Measurements from ENCODE around the gene NREP.

Gene NREP

DNA sequence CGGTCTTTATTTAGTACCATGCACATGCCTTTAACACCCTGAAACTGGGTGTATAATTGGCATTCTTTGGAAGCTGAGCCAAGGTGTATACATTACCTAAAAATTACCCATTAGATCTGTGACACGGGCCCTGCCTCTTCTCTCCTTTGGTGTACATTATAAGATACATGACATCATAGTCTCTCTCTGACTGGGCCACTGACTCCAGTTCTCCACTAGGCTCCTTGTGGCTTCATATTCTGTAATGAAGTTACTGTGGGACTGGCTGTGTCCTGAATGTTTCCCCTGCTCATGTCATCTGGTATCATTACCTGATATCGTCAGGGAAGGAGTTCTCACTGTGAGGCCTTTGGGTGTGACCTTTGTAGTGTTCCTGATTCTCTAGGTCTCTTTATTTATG is 65.5 kb downstream of the NREP start:
- DNase-seq: no peak

DNA sequence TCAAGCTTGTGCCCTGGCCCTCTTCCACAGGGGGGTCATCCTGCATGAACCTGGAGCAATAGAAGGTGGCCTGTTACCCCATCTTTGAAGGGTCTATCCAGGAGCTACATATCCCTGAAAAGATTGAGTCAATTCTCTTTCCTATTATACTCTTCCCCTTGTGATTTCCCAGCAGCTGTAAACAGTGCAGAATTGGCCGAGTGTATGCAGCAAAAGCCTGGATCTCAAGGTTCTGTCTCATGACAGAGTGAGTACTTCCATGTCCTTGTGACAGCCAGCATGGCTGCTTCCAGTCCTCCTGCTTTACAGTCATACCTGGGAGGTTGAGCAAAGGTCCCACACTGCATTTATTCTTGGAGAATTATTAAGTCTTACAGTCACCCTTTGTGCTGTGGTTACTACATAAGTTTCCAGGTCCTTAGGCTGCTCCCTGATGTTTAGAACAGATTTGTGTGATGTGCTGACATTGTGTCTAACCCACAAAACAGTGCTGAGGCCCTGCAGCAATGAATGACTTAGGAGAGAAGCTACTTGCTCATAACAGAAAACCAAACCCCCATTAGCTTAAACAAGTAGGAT is 67.5 kb downstream of the NREP start:
- no peak for DNase-seq

DNA sequence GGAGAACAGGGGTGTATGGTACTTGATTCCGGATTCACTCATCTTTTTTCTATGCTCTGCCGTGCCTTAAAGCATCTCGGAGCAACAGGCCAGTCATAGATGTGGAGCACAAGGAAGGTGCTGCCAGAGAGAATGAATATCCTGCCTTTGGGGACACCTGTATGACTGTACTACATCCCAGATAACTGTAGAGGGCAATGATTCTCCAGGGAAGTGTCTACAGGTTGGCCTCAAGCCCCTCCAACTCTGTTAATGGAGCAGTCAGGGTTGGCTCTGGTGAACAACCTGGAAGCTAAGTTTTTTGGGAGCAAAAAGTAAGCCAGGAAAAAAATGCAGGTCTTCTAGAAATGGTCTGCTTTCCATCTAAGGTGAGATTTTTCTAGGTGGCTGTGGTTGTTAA is 71.0 kb downstream of the NREP start:
- peak; percentile 24 for DNase-seq

DNA sequence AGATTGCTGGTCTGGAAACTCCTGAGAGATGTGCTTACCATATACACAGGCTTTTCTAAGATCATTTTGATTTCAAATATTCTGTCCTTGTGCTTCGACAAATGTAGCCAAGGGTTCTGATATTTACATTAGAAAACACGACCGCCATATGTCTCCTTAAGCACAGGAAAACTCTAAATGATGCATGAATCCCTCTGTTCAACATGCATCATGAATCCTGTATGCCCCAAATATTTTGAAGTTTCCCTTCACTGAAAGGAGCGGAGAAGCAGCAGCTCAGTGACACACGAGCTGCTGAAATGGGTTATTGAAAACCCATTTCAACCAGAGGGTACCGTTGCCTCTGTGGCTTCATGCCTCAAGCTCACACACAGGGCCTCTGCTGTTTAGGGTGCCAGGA is 74.4 kb downstream of the NREP start:
- no peak for DNase-seq

DNA sequence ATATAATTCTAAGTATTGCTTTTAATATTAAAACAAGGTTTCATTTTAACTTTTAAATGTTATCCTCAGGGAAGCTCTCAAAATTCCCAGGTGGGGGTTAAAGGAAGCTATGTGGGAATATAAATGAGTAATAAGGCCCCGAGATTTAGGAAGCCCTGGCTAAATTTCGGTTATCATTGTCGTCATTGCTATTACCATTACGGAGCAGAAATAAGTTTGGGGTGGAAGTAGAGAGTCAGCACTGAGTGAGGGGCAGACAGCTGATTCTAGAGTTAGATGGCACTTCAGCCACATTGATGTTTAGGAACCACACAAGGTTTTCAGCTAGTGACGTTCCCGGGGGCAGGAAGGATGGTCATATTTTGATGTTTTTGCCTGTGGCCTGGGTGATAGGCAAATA is 74.9 kb downstream of the NREP start:
- no peak for DNase-seq

DNA sequence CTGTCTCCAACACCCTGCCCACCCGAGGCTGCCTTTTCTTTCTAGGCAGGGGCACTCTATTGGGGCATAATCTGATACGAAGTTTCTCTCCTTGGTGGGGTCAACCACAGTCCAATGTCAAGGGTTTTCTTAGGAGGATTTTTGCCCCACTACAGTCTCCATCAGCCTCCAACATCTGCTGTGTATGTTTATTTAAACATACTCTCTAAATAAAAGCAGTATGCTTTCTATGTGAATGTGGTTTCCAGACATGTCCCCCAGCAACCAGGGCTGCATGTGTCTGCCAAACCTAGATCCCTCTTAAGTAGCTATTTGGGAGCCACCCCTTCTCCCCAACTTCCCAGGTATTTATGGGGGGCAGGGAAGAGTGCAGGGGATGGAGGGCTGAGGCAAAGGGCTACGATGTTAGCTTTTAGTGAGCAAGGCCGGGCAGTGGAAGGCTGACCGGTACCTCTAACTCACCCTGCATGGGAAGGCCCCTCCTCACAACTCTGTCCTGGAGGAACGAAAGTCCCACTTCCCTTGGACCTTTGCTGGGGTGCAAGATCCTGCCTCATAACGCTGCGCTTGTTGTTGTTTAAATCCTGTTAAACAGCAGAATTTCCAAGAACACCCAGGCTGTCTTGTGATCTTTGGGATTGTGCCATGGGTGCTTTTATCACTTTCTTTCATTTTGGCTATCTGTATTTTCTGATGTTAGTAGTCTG is 75.4 kb downstream of the NREP start:
- DNase-seq: no peak

DNA sequence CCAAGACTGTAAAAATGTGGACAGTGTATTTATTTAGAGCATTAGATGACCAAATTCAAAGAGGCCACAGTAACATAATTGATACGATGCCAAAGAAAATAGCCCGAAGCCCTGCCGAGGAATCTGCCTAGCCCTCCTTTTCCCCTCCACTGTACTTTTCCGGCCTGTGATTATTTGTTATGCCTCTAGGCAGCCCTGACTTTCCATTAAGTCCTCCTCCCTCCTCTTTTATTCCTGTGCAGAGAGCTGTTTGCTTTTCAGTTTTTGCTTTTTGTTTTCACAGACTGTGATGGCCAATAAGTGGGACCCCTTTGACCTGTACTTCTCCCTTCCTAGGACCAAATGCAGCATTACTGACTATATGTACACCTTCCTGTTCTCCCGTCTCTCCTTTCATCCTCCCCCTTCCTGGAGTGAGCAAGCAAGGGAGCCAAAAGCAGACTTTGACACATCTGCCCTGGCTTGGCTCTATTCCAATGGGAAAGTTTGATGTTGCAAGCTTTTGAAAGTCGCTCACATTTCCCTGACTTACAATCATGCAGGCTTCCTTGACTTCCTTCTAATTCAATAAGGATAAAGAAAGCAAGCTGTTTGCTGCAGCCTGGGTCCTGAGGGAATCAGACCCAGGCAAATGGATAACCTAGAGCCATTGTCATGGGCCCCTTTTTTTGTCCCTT is 76.1 kb downstream of the NREP start:
- no peak for DNase-seq

DNA sequence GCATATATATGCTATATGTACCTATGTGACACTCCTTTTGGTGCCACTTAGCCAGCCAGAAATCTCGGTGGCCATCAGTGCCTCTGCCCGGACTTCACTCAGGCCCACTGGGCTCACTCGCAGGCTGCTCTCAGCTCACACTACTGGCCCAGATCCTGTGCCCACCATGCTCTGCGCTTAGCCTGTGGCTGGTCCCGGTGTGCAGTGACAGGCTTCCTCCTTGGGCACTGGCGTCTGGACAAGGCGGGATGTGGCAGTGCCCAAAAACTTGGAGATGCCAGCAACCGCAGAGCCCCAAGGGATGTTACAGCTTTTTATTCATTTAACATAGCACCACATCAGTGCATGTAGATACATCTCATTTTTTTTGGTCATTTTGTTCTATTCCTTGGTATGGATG is 77.4 kb downstream of the NREP start:
- no peak for DNase-seq
